ENCODE measurements around the gene EHMT1.
A peak's percentile ranks its signal among the peaks of the same experiment; 100 is the strongest.
"Not testable (repeated sequence)": the region's sequence is repeated elsewhere in the genome, so short reads cannot be mapped to it uniquely, and the experiment has no call there.

Gene EHMT1

DNA sequence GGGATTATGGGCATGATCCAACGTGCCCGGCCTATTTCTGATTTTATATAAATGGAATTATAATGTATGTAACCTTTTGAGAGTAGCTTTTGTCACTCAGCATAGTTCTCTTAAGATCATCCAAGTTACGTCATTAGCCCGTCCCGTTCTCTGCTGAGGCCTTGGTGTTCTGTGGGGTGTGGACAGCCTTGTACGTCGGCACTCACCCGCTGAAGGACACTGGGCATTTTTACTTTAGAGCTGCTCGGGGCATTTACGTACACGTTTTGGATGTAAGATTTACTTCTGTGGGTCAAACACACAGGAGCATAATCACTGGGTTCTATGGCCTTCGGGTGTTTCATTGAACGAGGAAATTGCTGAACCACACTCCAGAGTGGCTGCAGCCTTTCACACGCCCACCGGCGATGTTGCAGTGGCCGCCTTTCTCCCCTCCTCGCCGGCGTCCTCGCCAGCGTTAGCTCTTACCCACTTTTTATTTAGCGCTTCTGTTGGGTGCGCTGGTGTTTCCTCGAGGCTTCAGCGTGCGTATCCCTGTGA, 101.8 kb downstream of the EHMT1 start:
- DNase-seq (ENCODE audit: low spot score), result no peak

DNA sequence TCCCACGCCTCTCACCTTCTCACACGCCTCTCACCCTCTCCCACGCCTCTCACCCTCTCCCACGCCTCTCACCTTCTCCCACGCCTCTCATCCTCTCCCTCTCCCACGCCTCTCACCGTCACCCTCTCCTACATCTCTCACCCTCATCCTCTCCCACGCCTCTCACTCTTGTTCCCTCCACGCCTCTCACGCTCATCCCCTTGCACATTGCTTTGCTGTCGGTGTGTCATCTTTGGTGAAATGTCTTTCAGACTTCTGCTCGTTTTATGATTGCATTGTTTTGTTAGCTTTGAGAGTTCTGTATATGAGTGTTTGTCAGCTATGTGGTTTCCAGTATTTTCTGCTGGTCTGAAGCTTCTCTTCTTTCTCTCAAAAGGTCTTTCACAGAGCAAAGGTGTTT, 102.7 kb downstream of the EHMT1 start:
- no peak for DNase-seq (ENCODE audit: low spot score)

DNA sequence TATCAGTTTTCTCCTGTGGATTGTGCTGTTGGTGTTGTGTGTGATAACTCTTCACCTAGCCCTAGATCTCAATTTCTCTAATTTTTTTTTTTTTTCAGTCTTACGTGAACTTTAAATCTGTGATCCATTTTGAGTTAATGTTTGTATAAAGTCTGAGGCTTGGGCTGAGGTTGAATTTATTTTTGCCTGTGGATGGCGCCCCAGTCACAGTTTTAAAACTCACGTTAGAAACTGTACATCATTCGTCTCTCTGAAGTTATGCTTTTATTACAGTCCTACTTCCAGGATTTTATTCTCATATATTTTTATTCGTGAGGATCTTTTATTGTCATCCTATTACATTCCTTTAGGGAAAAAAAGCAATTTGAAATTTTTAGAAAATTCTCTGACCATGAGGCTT, 103.1 kb downstream of the EHMT1 start:
- DNase-seq (ENCODE audit: low spot score), result no peak

DNA sequence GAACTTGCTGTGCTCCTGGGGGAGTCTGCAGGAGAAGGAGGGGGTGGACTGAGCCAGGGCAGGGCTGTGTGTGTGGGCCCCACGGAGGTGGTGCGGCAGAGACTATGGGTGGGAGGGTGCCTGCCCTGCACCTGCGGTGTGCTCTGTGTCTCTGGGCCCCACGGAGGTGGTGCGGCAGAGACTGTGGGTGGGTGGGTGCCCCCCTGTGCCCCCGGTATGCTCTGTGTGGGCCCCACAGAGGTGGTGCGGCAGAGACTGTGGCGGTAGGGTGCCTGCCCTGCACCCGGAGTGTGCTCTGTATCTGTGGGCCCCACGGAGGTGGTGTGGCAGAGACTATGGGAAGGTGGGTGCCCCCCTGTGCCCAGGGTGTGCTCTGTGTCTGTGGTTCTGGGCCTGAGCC, 103.7 kb downstream of the EHMT1 start:
- DNase-seq (ENCODE audit: low spot score), result no peak

DNA sequence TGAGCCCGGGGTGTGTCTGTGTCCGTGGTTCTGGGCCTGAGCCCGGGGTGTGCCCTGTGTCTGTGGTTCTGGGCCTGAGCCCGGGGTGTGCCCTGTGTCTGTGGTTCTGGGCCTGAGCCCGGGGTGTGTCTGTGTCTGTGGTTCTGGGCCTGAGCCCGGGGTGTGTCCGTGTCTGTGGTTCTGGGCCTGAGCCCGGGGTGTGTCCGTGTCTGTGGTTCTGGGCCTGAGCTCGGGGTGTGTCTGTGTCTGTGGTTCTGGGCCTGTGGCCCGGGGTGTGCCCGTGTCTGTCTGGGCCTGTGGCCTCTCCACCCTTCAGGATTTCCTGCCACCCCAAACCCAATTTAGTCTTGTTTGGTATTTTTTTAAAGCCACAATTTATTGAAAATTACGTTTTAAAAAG, 104.6 kb downstream of the EHMT1 start:
- DNase-seq (ENCODE audit: low spot score), result not testable (repeated sequence)

DNA sequence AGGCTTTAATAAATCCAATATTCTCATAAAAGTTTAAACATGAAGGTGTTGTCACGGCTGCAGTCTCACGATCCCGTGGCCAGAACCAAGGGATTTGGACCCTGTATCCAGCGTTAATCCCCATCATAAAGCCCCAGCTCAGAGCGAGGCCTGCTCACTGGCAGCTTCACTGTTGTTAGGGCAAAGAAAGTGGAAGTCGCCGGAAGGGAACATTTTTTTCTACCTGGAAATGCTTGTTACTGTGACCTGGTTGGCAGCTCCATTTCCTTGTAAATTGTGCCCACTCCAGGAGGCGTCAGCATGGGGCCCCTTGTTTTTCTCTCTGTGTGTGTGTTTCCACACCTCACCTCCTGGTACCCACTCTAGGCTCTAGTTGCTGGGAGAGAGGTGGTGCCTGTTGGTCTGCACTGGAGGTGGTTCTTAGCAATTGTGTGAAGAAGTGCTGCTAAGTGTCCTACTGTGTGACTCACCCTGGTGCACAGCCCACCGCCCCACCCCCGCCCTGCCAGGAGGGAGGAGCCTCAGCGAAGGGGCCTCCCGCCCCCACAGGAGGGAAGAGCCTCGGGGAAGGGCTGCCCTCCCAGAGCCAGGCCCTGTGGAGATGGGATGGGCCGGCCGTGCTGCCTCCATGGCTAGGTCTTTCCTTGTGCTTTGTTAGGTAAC, 105.1 kb downstream of the EHMT1 start:
- no peak for DNase-seq (ENCODE audit: low spot score)

DNA sequence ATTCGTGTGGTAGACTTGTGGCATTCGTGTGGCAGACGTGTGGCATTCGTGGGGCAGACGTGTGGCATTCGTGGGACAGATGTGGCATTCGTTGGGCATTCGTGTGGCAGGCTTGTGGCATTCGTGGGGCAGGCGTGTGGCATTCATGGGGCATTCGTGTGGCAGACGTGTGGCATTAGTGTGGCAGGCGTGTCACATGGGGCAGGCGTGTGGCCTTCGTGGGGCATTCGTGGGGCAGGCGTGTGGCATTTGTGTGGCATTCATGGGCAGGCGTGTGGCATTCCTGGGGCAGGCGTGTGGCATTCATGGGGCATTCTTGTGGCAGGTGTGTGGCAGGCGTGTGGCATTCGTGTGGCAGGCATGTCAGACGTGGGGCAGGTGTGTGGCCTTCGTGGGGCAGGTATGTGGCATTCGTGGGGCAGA, 106.0 kb downstream of the EHMT1 start:
- DNase-seq (ENCODE audit: low spot score), result no peak

DNA sequence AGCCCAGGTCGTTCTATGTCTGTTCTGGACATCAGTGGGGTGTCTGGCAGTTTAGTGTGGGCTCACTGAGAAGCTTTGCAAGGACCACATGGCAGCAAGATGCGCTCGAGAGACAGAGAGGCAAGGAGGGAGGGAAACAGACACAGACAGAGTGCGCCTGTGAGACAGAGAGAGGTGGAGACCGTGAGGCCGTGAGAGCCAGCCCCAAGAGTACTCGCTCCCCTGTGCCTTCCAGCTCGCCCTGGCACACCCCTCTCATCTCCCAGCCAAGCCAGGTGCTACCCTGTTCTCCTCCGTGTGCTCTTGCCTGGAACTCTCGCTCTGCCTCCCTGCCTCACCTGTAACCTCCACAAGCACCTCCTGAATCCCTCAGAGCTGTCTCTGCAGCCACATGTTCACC, 106.8 kb downstream of the EHMT1 start:
- no peak for DNase-seq (ENCODE audit: low spot score)

DNA sequence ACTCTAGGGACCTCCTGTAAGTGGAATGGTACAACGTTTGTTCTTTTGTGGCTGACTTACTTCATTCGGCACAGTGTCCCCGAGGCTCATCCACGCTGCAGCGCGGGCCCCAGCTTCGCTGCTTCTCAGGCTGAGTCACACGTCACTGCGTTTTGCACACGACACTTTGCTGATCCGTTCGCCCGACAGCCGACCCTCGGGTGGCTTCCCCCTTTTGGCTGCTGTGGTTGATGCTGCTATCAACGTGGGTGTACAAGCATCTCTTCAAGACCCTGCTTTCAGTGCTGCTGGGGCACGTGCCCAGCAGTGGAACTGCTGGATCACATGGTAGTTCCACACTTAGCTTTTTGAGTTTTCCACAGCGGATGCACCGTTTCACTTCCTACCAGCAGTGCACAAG, 107.5 kb downstream of the EHMT1 start:
- DNase-seq (ENCODE audit: low spot score), result not testable (repeated sequence)

DNA sequence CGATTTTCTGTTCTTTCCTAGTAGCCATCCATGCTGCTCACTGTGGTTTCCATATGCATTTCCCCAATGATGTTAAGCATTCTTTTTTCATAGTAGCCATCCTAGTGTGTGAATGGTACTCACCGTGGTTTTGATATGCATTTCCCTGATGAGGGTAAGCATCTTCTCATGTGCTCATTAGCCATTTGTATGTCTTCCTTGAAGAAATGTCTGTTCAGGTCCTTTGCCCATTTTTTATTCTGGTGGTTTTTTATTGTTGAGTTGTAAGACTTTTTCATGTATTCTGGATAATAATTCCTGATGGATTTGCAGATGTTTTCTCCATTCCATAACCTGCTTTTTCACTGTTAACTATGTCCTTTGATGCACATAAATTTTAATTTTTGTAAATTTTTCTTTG, 108.0 kb downstream of the EHMT1 start:
- no peak for DNase-seq (ENCODE audit: low spot score)

DNA sequence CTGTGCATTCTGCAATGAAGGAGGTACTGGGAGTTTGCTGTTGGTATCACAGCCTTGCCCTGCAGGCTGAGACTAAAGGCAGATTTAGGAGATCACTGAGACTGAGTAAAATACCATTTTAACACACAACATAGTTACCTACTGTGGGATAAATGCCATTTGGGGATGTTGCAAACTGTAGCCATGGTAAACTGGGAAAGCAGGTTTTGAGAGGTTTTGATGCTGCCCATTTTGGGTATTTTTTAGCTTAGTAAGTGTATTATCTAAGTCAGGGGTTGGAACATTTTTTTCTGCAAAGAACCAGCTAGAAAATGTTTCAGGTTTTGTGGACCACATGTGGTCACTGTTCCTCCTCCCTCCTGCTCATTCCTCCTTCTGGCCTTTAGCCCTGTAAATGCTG, 108.9 kb downstream of the EHMT1 start:
- DNase-seq (ENCODE audit: low spot score), result no peak

DNA sequence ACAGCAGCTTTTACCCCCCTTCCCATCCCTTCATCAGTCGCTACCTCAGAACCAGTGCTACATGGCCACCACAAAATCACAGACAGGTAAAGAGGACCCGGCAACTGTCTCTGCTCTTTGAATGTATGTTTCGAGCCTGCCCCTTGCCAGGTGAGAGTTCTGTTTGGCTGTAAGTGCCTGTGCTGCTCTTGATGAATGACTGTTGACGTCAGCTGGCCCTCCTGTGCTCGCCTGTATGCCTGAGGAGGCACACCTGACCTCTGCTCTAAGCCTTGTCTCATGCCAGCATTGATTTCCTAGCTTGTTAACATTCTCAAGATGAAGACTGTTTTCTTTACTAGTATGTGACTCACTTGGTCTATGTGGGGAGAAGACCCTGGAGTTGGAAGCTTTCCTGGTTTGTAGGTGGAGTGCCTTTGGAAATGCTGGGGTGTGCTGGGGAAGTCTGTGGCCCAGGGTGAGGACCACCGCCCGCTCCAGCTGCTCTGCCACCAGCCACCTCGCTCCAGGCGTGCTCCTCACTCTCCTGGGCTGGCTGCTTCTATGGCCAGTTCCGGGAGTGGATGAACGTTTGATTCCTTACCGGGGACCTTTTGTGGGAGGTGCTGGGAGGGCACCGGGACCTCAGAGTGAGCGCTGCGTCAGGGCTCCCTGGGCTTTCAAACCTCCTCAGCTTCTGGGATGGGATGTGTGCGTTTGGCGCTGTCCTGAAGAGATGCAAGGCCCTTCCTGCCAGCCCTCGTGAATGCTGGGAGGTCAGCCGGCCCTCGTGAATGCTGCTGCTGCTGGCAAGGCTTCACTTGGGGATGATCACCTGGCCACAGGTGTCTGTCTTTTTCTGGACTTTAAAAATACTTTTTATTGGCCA, 109.9 kb downstream of the EHMT1 start:
- DNase-seq (ENCODE audit: low spot score), result no peak

DNA sequence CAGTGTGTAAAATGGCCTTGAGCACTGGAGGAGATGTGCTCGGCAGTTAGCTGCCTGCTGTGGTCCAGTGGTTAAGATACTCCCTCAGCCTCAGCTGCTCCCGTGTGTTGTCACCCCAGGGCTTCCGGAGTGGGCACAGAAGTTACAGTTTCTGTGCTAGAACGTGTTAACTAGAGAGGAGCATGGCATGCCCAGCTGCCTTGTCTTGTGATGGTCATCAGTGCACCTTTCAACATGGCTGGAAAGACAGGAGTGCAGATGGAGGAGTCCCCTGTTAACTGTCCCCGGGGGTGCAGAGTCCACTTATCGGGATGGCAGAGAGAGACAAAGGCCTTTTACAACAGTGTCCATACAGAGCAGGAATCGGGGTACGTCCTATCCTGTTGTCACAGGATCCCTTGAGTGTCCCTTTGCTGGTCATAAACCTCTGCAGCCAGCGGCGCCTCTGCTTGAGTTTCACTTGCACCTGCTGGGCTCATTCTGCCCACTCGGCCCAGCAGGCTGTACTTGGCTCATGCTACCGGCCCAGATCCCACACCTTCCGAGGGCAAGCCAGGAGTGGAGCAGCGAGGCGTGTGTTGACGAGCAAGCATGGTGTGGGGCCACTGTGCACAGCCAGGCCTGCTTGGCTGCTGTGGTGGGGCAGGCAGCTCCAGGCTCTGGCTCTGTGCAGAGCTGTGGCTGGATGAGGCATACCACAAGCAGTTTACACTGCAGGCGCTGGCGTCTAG, 112.6 kb downstream of the EHMT1 start:
- DNase-seq (ENCODE audit: low spot score), result no peak

DNA sequence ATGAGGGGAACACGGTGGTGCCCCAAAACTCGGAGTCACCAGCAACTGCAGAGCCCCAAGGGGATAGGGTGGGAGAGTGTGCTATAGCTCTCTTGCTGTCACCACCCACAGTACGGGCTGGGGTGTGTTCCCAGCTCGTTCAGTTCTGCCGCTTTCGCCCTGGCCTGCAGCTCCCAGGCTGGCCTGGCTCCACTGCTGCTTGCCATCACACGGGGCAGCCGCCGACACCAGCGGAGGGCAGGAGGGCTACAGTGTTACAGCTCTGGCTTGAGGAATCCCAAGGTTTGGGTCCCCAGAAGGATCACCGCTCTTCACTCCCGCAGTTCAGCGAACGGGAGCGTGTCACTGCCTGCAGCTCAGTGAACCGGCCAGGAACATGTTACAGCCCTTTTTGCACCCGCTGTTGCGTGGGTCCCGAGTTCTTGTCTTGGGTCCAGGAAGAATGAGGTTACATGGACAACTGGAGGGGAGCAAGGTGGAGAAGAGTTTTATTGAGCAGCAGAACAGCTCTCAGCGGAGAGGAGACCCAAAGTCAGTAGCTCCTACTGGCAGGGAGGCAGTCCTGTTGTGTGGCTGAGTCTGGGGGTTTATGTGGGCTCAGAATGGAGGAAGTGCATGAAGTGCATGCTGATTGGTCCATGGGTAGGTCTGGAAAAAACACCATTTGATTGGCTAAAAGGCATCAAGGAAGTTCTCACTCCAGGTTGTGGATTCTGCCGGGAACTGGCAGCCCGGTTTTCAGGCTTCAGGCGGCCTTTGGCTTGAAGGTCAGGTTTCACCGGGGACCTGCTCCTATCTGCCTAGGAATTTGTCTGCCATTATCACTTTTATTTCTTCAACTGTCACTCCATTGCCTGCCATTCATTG, 113.4 kb downstream of the EHMT1 start:
- DNase-seq (ENCODE audit: low spot score), result no peak

DNA sequence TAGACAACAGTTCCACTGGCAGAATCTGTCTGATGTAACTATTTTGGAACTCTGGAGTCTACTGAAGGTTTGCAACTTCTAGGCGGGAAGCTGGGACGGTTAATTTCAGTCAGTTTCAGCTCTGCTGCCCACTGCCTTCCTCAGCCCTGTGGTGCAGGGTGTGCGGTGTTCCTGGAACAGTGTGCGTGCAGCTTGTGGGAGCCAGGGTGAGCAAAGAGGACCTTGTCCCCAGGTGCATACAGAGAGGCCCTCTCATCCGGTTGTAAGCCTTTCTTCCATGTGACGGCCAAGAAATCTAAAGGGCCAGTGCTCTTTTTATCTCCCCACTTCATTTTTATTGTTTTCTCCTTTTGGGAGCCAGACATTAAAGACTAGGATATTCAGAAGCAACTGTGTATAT, 114.6 kb downstream of the EHMT1 start:
- DNase-seq (ENCODE audit: low spot score), result no peak

DNA sequence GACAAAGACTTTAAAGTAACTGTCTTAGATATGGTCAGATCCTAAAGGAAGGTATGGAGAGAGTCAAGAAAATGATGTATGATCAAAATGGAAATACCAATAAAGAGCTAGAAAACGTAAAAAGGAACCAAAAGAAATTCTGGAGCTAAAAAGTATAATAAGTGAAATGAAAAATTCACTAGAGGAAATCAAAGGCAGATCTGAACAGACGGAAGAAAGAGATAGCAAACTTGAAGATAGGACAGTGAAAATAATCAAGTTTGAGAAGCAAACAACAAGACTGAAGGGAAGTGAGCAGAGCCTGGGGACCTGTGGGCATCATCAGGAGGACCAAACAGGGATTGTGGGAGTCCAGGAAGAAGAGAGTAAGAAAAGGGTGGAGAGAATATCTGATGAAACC, 115.4 kb downstream of the EHMT1 start:
- no peak for DNase-seq (ENCODE audit: low spot score)

DNA sequence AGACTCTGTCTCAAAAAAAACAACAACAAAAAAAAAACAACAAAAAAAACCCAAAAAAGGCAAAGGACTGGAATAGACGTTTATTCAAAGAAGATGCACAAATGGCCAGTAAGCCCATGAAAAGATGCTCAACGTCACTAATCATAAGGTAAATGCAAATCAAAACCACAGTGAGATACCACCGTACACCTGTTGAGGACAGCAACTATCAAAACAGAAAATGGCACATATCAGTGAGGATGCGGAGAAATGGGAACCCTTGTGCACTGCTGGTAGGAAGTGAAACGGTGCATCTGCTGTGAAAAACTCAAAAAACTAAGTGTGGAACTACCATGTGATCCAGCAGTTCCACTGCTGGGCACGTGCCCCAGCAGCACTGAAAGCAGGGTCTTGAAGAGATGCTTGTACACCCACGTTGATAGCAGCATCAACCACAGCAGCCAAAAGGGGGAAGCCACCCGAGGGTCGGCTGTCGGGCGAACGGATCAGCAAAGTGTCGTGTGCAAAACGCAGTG, 119.4 kb downstream of the EHMT1 start:
- not testable (repeated sequence) for DNase-seq (ENCODE audit: low spot score)

DNA sequence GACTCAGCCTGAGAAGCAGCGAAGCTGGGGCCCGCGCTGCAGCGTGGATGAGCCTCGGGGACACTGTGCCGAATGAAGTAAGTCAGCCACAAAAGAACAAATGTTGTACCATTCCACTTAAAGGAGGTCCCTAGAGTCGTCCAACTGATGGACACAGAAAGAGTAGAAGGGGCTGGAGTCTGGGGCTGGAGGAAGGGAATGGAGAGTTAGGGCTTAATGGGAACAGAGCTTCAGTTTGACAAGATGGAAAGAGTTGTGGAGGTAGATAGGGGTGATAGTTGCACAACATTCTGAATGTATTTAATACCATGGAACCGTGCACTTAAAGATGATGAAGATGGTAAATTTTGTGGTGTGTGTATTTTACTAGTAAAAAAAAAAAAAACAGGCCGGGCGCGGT, 119.9 kb downstream of the EHMT1 start:
- DNase-seq (ENCODE audit: low spot score), result no peak

DNA sequence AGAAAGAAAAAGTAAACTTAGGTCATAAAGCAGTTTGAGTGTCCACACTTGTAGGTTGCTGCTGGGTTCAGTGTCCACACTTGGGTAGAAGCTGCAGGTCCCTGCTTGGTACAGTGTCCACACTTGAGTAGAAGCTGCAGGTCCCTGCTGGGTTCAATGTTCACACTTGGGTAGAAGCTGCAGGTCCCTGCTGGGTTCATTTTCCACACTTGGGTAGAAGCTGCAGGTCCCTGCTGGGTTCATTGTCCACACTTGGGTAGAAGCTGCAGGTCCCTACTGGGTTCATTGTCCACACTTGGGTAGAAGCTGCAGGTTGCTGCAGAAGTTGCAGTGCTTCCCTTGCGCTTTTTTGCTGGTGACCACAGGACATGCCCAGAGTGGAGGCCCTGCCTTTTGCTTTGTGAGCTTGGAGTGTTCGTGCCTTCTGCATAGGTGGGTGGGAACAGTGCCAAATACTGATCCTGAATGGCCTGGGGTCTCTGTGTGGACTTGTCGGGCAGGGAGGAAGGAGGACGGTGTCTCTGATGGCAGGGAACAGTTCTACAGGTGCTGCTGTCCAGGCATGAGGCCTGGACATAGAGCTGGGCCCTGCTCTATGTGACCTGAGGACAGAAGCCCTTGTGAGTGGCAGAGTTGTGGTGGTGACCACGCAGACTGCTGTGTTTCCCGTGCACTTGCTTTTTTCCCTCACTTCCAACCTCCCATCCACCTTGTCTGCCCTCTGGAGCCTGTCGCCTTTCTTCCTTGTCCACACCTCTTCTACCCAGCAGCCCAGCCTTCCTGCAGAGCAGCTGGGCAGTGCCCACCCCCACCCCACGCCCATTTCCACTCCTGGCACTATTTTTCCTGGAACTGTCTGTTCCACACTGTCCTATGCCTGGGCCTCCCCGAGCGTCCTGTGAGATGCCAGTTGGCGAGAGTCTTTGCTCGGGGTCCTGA, 120.8 kb downstream of the EHMT1 start:
- no peak for DNase-seq (ENCODE audit: low spot score)

DNA sequence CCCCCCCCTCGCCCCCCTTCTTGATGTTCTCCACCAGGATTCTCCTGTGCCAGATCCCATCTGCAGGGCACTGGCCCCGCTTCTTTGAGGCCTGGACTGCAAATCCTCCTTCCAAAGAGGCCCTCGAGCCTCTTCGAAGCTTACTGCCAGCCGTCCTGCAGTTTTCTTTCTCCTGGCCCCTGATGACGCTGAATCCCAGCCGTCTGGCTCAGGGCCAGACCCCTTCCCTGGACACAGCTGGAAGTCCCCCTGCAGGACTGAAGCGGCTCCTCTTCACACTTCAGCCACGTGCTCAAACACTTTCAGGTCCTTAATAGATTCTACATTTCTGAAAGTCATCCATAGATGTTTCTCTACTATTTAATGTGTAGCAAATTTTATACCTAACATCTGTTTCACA, 121.5 kb downstream of the EHMT1 start:
- DNase-seq (ENCODE audit: low spot score), result peak; percentile 58

Data from AG20443 (cell line).